HCT116 (cell line): ENCODE measurements around the gene SLC29A1. TPM values are rescaled to one million over a fixed set of nuclear protein-coding genes. Genes with fewer than 3 reads are reported as not detected.

Experiments used
- ATAC-seq: fragments of 200-7000 bp; cut with Tn5 transposase; 2 replicates; pipeline ENCODE4 v1.9.1; 2020; ENCODE audit warnings: mild to moderate bottlenecking, moderate library complexity
- BruUV-seq: library from RNA; stranded (reverse); fragments of 400-500 nt; replicated peaks from 2 replicates; lab custom pipeline; 2021; lab: Mats Ljungman, UMichigan
- CTCF ChIA-PET: fragments of 300-600 bp; sonication (Branson Sonifier 250); formaldehyde crosslinking; loops from one replicate; lab custom pipeline; 2021; ENCODE audit warnings: antibody characterized with exemption; lab: Charles Lee
- POLR2A ChIA-PET: fragments of 300-600, 350-600 bp; sonication (Branson Sonifier 250); formaldehyde crosslinking; loops from one replicate; lab custom pipeline; 2021; ENCODE audit warnings: antibody characterized with exemption; lab: Charles Lee
- RAD21 ChIA-PET, 2 experiments: fragments of 300-600 bp; sonication (Branson Sonifier 250); formaldehyde crosslinking; loops; one replicate each; lab custom pipeline; 2023; ENCODE audit warnings: low total read pairs in 2 of 2; ENCODE audit not compliant: uncharacterized antibody in 2 of 2, unreplicated experiment in 2 of 2, low non-redundant PET in 1 of 2; lab: Charles Lee
- DNase-seq: peaks from one replicate; pipeline ENCODE4 v3.0.0-alpha.2; 2010; ENCODE audit warnings: low read depth, low spot score
- H2AFZ ChIP-seq: fragments of 200-600 bp; shearing (Covaris generic), sonication (generic); 2 replicates; pipeline ENCODE4 v1.6.1; 2017; ENCODE audit warnings: low read depth, mixed run types, mixed read lengths, antibody characterized with exemption, low read length; ENCODE audit not compliant: poor library complexity, severe bottlenecking
- H3K27ac ChIP-seq: 2 replicates; pipeline ENCODE4 v1.5.1; 2012; ENCODE audit warnings: low read depth, low read length
- H3K27me3 ChIP-seq: fragments of 200-600 bp; sonication (generic); 2 replicates; pipeline ENCODE4 v1.6.1; 2016; ENCODE audit warnings: mixed run types, low read length, mixed read lengths; ENCODE audit not compliant: insufficient read depth
- H3K36me3 ChIP-seq, 2 experiments: fragments of 200-500 bp in 1 of 2; fragments of 200-600 bp in 1 of 2; sonication (Bioruptor generic) in 1 of 2; sonication (generic) in 1 of 2; 2 replicates each; pipeline versions ENCODE4 v1.5.1 to v1.6.1; 2014 to 2016; ENCODE audit warnings: low read length in 2 of 2, inconsistent platforms in 1 of 2, mixed read lengths in 1 of 2, mixed run types in 1 of 2; ENCODE audit not compliant: insufficient read depth in 2 of 2, control insufficient read depth in 1 of 2
- H3K4me1 ChIP-seq, 2 experiments: fragments of 200-600 bp in 1 of 2; sonication (generic) in 1 of 2; 2 replicates each; pipeline versions ENCODE4 v1.5.1 to v1.6.1; 2012 to 2017; ENCODE audit warnings: low read length in 2 of 2, inconsistent platforms in 1 of 2, mild to moderate bottlenecking in 1 of 2, mixed read lengths in 1 of 2, mixed run types in 1 of 2, moderate library complexity in 1 of 2; ENCODE audit not compliant: insufficient read depth in 2 of 2, control insufficient read depth in 1 of 2
- H3K4me2 ChIP-seq: fragments of 200-600 bp; sonication (generic); 2 replicates; pipeline ENCODE4 v1.6.1; 2017; ENCODE audit warnings: mixed run types, low read length, mixed read lengths
- H3K4me3 ChIP-seq, 2 experiments: fragments of 200-600 bp in 1 of 2; sonication (generic) in 1 of 2; replicated peaks in 1 of 2; 2 replicates each; pipeline ENCODE4 v1.5.1; 2011 to 2016; ENCODE audit warnings: low read length in 2 of 2, control low read depth in 1 of 2, low read depth in 1 of 2, mild to moderate bottlenecking in 1 of 2, mixed read lengths in 1 of 2, mixed run types in 1 of 2
- H3K79me2 ChIP-seq: fragments of 200-600 bp; sonication (generic); 2 replicates; pipeline ENCODE4 v1.6.1; 2017; ENCODE audit warnings: mild to moderate bottlenecking, mixed run types, low read length, moderate library complexity, mixed read lengths; ENCODE audit not compliant: insufficient read depth
- H3K9ac ChIP-seq: fragments of 200-600 bp; sonication (generic); 2 replicates; pipeline ENCODE4 v1.6.1; 2016; ENCODE audit warnings: low read length, mixed read lengths
- H3K9me2 ChIP-seq: fragments of 200-600 bp; sonication (generic), shearing (Covaris generic); 2 replicates; pipeline ENCODE4 v1.6.1; 2017; ENCODE audit warnings: mixed run types, mild to moderate bottlenecking, moderate library complexity; ENCODE audit not compliant: insufficient read depth
- H3K9me3 ChIP-seq, 2 experiments: fragments of 200-500 bp in 1 of 2; fragments of 200-600 bp in 1 of 2; sonication (Bioruptor generic) in 1 of 2; sonication (generic) in 1 of 2; 2 replicates each; pipeline ENCODE4 v1.6.1; 2014 to 2017; ENCODE audit warnings: low read length in 2 of 2, mixed read lengths in 2 of 2, inconsistent platforms in 1 of 2, low read depth in 1 of 2, mild to moderate bottlenecking in 1 of 2, mixed run types in 1 of 2, moderate library complexity in 1 of 2; ENCODE audit not compliant: control insufficient read depth in 1 of 2, insufficient read depth in 1 of 2
- H4K20me1 ChIP-seq: fragments of 200-600 bp; sonication (generic), shearing (Covaris generic); 2 replicates; pipeline ENCODE4 v1.6.1; 2017; ENCODE audit warnings: mixed run types, mild to moderate bottlenecking, moderate library complexity; ENCODE audit not compliant: insufficient read depth
- CEBPB ChIP-seq: IDR thresholded peaks from 2 replicates; pipeline ENCODE4 v1.6.1; 2012; ENCODE audit warnings: low read depth
- EZH2 ChIP-seq: fragments of 200-600 bp; sonication (generic); IDR thresholded peaks from 2 replicates; pipeline ENCODE4 v1.6.1; 2017; ENCODE audit warnings: antibody characterized with exemption, mixed run types
- RAD21 ChIP-seq: IDR thresholded peaks from 2 replicates; pipeline ENCODE4 v1.6.1; 2012; ENCODE audit warnings: low read depth, mild to moderate bottlenecking
- SIN3A ChIP-seq: IDR thresholded peaks from 2 replicates; pipeline ENCODE4 v1.6.1; 2012; ENCODE audit warnings: low read depth
- TCF7L2 ChIP-seq: IDR thresholded peaks from 2 replicates; pipeline ENCODE4 v1.7.0; 2011; ENCODE audit warnings: borderline replicate concordance, inconsistent platforms; ENCODE audit not compliant: insufficient read depth, insufficient read length; ENCODE audit errors: extremely low read depth
- ZFX ChIP-seq: fragments of 450-650 bp; IDR thresholded peaks from 2 replicates; pipeline ENCODE4 v1.6.1; 2017
- ZNF274 ChIP-seq: fragments of 200-500 bp; sonication (Bioruptor generic); IDR thresholded peaks from 2 replicates; pipeline ENCODE4 v1.6.1; 2014; ENCODE audit warnings: mild to moderate bottlenecking, low read depth, low read length, inconsistent platforms
- intact Hi-C: fragments of 100-400 bp; cut with micrococcal nuclease; formaldehyde crosslinking; loops from 2 replicates; pipeline ENCODE4 v1.10.0; 2022
- total RNA-seq: library from RNA; stranded (reverse); gene quantifications from one replicate; pipeline ENCODE4 v1.2.1, GENCODE V29; 2021; ENCODE audit not compliant: unreplicated experiment
- TF ChIP-seq, protein P1 (sequence below): IDR thresholded peaks from 2 replicates; pipeline ENCODE4 v1.6.1; 2012
- TF ChIP-seq, protein P2 (sequence below): IDR thresholded peaks from 2 replicates; pipeline ENCODE4 v1.6.1; 2012; ENCODE audit warnings: low read depth
- TF ChIP-seq, protein P3 (sequence below): IDR thresholded peaks from 2 replicates; pipeline ENCODE4 v1.6.1; 2012

Gene SLC29A1
- total RNA-seq, 1 experiment from 2014 or later, result 67.6 TPM

DNA sequence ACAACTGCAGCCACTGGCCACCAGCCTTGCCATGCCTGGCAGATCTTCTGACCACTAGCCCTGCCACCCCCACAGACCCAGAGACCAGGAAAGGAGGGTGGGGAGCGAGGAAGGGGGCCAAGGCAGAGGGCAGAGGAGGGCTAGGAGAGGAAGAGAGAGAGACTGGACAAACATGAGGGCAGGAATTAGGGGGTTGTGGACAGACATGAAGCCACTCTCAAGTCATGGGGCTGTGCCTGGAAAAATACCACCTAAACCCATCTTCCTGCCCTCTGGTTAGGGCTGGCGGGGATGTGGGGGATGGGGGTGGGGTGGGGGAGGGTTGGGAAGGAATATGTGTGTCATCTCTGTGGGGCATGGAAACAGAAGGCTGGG lies 1.4 kb upstream of the SLC29A1 start:
- RAD21 ChIA-PET, result no interaction called here
- ATAC-seq, result no peak
- H3K27me3 ChIP-seq, result no peaks in the 10 kb centered on the region
- TF ChIP-seq, protein P1, sequence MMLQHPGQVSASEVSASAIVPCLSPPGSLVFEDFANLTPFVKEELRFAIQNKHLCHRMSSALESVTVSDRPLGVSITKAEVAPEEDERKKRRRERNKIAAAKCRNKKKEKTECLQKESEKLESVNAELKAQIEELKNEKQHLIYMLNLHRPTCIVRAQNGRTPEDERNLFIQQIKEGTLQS, result no peak
- TF ChIP-seq CEBPB, result no peak
- no peak for TF ChIP-seq SIN3A
- TF ChIP-seq EZH2, result no peak
- TF ChIP-seq, protein P2, sequence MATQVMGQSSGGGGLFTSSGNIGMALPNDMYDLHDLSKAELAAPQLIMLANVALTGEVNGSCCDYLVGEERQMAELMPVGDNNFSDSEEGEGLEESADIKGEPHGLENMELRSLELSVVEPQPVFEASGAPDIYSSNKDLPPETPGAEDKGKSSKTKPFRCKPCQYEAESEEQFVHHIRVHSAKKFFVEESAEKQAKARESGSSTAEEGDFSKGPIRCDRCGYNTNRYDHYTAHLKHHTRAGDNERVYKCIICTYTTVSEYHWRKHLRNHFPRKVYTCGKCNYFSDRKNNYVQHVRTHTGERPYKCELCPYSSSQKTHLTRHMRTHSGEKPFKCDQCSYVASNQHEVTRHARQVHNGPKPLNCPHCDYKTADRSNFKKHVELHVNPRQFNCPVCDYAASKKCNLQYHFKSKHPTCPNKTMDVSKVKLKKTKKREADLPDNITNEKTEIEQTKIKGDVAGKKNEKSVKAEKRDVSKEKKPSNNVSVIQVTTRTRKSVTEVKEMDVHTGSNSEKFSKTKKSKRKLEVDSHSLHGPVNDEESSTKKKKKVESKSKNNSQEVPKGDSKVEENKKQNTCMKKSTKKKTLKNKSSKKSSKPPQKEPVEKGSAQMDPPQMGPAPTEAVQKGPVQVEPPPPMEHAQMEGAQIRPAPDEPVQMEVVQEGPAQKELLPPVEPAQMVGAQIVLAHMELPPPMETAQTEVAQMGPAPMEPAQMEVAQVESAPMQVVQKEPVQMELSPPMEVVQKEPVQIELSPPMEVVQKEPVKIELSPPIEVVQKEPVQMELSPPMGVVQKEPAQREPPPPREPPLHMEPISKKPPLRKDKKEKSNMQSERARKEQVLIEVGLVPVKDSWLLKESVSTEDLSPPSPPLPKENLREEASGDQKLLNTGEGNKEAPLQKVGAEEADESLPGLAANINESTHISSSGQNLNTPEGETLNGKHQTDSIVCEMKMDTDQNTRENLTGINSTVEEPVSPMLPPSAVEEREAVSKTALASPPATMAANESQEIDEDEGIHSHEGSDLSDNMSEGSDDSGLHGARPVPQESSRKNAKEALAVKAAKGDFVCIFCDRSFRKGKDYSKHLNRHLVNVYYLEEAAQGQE, result no peak
- TF ChIP-seq RAD21, result no peak
- TF ChIP-seq, protein P3, sequence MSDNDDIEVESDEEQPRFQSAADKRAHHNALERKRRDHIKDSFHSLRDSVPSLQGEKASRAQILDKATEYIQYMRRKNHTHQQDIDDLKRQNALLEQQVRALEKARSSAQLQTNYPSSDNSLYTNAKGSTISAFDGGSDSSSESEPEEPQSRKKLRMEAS, result no peak
- TF ChIP-seq ZNF274, result no peak
- TF ChIP-seq ZFX, result no peak
- TF ChIP-seq TCF7L2, result no peak
- TF ChIP-seq, all 23 proteins: peak for 0
- H3K9ac ChIP-seq, result peak overlapping the region; percentile 41
- no TSS peak for BruUV-seq
- no peak overlapping the region; a peak in 1 of 4 replicates for H3K4me3 ChIP-seq
- peaks cover 4% of the 10 kb centered on the region; the same call in 1 of the 2 replicates for H4K20me1 ChIP-seq
- no peak overlapping the region for H2AFZ ChIP-seq
- H3K36me3 ChIP-seq, result peaks cover 0 to 5% of the 10 kb centered on the region in 2 experiments; a peak in 1 of 4 replicates
- no peaks in the 10 kb centered on the region for H3K9me3 ChIP-seq
- ChIA-PET CTCF (interaction anchor here (0.6 to 3.7 kb wide), 10 partner anchors 8 to 49 kb away, joined by 3 to 22 read pairs (median 6); partner anchors contain the start of gene HSP90AB1), POLR2A (interaction anchor here (4.5 kb wide), 1 partner anchor 25 kb away, joined by 22 read pairs; the partner anchor contains the start of gene HSP90AB1)
- peaks cover 34% of the 10 kb centered on the region for H3K79me2 ChIP-seq
- H3K4me1 ChIP-seq, result peaks cover 45 to 73% of the 10 kb centered on the region in 2 experiments
- H3K9me2 ChIP-seq, result no peaks in the 10 kb centered on the region
- intact Hi-C loops, result no loop called here
- peak overlapping the region; percentile 5; the same call in 1 of the 2 replicates for H3K27ac ChIP-seq
- DNase-seq, result no peak
- peak overlapping the region; percentile 59 for H3K4me2 ChIP-seq
